A549 (cell line): ENCODE measurements around the gene CREB5.

ENCODE experiments used
- CHD4 ChIP-seq: fragments of 200-600 bp; sonication (generic); IDR thresholded peaks from 2 replicates; pipeline ENCODE4 v1.6.1; 2016; ENCODE audit warnings: antibody characterized with exemption, mild to moderate bottlenecking, borderline replicate concordance
- KDM1A ChIP-seq: fragments of 200-600 bp; sonication (generic); IDR thresholded peaks from 2 replicates; pipeline ENCODE4 v1.6.1; 2016; ENCODE audit warnings: low read depth, mild to moderate bottlenecking
- MYC ChIP-seq: IDR thresholded peaks from 2 replicates; pipeline ENCODE4 v1.6.1; 2012; ENCODE audit warnings: mild to moderate bottlenecking, inconsistent platforms, low read length, improper control_type of control experiment, borderline replicate concordance
- NPAS2 ChIP-seq: fragments of 250-450 bp; sonication (Bioruptor Pico); IDR thresholded peaks from 2 replicates; pipeline ENCODE4 v1.8.0; 2022; ENCODE audit warnings: mild to moderate bottlenecking, moderate library complexity, borderline replicate concordance
- PHF8 ChIP-seq: fragments of 200-600 bp; sonication (generic); IDR thresholded peaks from 2 replicates; pipeline ENCODE4 v1.6.1; 2016; ENCODE audit warnings: low read depth, mild to moderate bottlenecking, antibody characterized with exemption, moderate library complexity, borderline replicate concordance
- POLR2A ChIP-seq: IDR thresholded peaks from 2 replicates; pipeline ENCODE4 v1.6.1; 2012; ENCODE audit warnings: mild to moderate bottlenecking, low read length
- RCOR1 ChIP-seq: fragments of 150-350 bp; IDR thresholded peaks from 2 replicates; pipeline ENCODE4 v1.6.1; 2014; ENCODE audit warnings: antibody characterized with exemption, low read length, low read depth
- REST ChIP-seq: fragments of 200-600 bp; sonication (generic); IDR thresholded peaks from 2 replicates; pipeline ENCODE4 v1.6.1; 2016; ENCODE audit warnings: antibody characterized with exemption, mild to moderate bottlenecking, moderate library complexity
- RNF2 ChIP-seq: fragments of 200-600 bp; sonication (generic); IDR thresholded peaks from 2 replicates; pipeline ENCODE4 v1.6.1; 2016; ENCODE audit warnings: low read depth, mild to moderate bottlenecking, antibody characterized with exemption, moderate library complexity, borderline replicate concordance
- ZNF302 ChIP-seq: fragments of 250-450 bp; sonication (Bioruptor Pico); IDR thresholded peaks from 2 replicates; pipeline ENCODE4 v1.9.0; 2021; ENCODE audit warnings: inconsistent platforms, mild to moderate bottlenecking, moderate library complexity
- TF ChIP-seq, protein P1 (sequence below): fragments of >200 bp; sonication (Bioruptor Twin); formaldehyde crosslinking; IDR thresholded peaks from 3 replicates; pipeline ENCODE4 v1.5.1; 2016
- TF ChIP-seq, protein P2 (sequence below): IDR thresholded peaks from 2 replicates; pipeline ENCODE4 v1.6.1; 2012

- TF ChIP-seq, protein P1, sequence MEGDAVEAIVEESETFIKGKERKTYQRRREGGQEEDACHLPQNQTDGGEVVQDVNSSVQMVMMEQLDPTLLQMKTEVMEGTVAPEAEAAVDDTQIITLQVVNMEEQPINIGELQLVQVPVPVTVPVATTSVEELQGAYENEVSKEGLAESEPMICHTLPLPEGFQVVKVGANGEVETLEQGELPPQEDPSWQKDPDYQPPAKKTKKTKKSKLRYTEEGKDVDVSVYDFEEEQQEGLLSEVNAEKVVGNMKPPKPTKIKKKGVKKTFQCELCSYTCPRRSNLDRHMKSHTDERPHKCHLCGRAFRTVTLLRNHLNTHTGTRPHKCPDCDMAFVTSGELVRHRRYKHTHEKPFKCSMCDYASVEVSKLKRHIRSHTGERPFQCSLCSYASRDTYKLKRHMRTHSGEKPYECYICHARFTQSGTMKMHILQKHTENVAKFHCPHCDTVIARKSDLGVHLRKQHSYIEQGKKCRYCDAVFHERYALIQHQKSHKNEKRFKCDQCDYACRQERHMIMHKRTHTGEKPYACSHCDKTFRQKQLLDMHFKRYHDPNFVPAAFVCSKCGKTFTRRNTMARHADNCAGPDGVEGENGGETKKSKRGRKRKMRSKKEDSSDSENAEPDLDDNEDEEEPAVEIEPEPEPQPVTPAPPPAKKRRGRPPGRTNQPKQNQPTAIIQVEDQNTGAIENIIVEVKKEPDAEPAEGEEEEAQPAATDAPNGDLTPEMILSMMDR: peak; percentile 34; the same call in 2 of the 3 replicates
- TF ChIP-seq POLR2A (no peak), NPAS2 (CRISPR knock-in tag) (no peak), KDM1A (no peak), ZNF302 (CRISPR knock-in tag) (no peak), PHF8 (no peak), RNF2 (no peak), MYC (no peak), CHD4 (no peak), REST (no peak), RCOR1 (no peak)
- TF ChIP-seq, protein P2, sequence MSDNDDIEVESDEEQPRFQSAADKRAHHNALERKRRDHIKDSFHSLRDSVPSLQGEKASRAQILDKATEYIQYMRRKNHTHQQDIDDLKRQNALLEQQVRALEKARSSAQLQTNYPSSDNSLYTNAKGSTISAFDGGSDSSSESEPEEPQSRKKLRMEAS: no peak
Measured at GRCh38 chr7:28840592-28840995, 428.3 kb downstream of the CREB5 start.
